GM18907 (cell line): ENCODE results near the gene FRMD1.

Experiments used
- ATAC-seq: cut with Tn5 transposase; IDR thresholded peaks from one replicate; pipeline ENCODE4 v1.9.1; 2021; ENCODE audit warnings: mild to moderate bottlenecking, moderate library complexity; ENCODE audit not compliant: unreplicated experiment

FRMD1 gene

DNA sequence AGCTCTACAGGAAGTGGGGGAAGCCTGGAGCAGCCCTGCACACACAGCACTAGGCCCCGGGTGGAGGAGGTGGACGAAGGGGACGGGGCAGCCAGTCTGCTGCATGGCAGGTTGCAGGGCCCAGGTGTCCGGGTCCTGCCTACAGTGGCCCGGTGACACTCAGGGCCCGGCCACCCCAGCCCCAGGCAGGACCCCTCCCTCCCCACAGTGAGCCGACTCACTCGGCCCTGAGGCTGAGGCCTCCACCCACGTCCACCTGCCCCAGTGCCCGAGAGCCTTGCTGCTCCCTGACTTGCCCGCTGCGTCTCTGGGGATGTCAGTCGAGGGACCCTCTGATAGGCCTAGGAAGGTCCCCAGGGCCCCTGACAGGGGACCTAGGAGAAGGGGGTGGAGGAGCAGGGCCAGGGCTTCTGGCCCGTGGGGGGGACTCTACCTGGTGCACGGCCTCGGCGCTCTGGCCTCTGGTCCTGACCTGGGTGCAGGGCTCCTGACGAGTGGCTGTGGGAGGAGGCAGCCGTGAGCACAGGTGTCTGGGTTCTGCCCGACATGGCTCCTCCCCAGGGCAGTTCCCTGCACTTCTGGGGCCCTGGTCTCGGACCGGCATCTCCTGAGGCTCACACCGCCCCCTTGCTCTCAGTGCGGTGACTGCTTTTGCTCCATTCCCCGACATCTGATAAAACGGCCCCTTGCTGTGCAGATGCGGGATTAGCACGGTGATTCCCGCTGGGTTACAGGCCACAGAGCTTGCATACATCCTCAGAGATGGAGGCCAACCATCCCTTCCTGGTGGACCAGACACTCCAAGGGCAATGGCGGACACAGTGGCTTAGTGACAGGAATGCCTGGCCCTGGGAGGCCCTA lies 20.1 kb downstream of the FRMD1 start:
- ATAC-seq: no peak

DNA sequence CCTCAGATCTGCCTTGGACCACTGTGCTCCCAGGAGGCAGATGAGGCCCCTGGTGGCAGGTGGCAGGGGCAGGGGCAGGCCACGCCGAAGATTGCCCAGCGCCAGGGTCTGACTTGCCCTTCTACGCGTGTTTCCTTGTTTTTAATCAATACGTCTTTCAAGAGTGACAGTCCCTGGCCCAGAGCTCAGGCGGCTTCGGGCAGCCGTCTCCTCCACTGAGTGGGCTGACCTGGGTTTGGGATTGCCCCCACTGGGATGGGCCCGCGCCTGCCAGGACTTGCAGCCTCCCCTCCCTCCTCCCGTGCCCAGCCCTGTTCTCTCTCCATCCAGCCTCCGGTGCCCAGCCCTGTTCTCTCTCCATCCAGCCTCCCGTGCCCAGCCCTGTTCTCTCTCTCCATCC lies 21.2 kb downstream of the FRMD1 start:
- no peak for ATAC-seq

DNA sequence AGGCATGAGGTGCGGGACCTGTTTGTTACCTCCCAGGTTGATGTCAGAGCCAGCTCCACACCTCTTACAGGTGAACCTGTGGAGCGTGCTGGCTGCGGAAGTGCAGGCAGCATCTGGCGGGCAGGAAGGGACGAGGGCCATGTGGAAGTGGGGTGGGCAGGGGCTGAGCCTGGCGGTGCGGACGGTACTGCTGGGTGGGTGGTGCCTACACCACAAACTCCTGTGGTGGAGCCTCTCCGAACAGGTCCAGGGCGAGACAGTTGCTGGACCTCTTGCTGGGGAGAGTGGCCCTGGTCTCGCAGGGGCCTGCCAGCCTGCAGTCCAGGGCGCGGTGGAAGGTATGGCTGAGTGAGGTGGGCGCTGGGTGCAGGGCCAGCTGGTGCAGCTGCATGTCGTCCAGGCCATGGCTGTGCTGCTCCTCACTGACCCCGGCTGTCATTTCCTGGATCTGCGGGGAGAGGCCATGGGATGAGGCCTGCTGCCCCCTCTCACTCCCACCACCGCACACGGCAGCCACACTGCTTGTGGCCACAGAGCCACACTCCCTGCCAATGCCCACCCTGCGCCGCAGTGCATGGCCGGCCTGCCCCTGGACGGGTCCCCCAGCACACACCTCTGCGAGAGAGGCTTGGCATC lies 22.0 kb downstream of the FRMD1 start:
- ATAC-seq: no peak

DNA sequence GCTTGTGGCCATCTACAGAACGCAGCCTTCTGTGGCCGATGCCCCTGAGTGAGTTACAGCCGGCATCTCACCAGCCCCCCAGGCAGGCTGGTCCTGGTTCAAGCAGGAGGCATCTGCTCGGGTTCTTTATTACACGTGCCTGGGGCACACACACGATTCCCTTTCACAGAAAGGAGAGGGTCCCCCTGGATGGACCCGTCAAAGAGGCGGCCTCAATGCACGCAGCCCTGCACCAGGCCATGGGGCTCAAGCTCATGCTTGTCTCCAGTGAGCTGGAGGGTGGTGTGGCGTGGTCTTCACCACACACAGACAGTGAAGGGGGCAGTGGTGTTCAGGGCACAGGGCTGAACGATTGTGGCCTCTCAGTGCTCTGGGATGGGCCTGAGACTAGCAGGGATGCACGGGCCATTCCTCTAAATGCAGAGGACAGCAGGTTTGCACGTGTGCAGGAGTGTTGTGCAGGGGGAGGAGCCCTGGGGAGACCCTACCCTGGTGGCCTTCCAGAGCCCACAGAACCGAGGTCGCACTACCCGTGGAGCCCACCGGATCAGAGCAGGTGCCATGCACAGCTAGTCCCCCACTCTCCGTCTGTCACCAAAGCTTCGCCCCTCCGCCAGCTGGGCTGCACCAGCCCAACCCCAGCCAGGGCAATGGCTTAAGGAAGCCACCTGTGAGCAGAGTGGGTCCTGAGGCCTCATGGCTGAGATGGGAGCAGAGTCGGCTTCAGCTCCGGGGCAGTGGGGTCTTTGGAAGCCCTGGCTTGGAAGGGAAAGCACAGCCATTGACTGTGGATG lies 23.1 kb downstream of the FRMD1 start:
- ATAC-seq: no peak

DNA sequence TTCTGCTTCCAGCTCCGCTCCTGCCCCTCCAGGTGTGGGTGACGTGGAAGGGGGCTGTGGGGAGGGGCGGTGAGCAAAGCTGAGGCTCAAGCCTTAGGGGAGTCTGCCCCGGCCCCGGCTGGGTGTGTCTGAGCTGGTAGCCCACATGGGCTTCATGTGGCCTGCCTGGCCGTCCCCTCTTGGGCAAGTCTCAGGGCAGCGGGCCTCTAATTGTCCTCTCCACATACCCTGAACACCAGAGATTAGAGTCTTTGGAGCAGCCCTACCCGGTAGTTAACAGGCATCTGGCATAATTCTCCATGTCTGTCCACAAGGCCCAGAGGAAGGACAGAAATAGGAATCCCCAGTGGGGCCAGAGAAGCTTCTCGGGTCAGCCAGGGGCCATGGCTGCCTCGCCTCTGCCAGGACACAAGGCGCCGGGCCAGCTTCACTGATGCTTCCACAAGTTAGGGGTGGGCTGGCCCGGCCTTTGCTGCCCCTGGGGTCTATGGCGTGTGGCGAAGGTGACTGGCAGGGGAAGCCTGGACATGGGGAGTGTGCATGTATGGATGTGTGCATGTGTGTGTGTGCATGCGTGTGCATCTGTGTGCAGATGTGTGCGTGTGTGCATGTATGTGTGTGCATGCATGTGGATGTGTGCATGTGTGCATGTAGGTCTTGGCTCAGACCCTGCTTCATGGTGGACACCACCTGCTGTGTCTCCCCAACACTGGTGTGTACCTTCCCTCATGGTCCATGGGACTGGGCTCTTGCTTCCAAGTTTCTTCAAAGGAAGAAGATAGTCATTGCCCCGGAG lies 24.0 kb downstream of the FRMD1 start:
- ATAC-seq: no peak

DNA sequence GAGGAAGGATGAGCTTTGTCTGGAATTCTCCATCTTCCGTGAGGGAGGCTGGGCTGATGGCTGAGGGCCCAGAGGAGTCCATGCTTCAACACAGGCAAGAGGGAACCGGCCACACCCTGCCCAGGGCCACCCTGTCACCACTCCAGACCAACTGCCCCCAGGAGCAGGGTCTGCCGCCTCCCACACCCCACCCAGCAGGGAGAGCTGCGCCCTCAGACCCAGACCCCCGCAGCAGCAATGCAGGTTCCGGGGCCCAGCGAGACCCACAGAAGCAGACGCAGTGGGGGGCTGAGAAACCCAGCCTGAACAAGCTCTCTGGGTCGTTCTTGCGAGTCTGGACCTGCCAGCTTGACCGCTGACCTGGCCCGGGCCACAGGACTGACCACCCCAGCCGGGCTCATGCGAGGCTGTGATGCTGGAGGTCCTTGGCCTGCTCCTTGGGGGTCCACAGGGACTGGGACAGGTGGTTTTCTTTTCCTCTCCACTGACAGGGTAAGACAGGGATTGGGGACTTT lies 25.0 kb downstream of the FRMD1 start:
- ATAC-seq: no peak

DNA sequence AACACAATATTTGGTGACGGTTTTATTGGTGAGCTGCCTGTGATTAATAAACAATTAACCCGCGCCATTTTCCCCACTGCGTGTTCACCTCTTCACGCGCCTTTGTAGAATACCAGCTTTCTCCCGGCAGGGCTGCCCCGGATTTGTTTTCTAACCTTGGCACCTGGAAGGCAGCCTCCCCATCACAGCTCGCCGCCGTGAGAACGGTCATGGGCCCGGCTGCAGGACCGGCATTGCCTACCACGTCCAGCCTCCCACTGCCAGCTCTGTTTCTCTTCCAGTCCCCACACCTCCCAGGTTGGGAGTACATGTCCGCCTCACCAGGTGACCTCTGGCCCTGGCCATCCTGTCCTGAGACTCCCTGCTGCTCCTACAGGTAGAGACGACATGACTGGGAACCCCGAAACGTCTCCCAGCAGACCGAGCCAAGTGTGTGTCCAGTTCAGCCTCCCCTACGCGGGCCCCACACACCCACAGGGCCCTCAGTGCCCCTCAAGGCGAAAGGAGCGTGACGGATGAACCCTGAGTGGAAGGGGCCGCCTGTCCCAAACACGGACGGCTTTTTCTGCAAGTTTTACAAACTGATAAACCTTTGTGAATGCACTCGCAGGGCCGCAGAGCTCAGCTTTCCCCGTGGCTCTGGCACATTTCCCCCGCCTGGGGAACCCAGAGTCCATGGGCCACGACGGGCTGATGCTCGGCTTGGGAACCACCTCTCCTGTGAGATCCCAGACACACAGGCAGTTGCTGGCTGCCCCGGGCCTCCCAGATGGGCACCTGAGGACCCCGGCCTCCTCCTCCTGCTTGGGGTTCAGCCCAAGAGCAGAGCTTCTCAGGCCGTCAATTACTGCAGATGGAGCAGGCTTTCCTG lies 25.7 kb downstream of the FRMD1 start:
- ATAC-seq: no peak

DNA sequence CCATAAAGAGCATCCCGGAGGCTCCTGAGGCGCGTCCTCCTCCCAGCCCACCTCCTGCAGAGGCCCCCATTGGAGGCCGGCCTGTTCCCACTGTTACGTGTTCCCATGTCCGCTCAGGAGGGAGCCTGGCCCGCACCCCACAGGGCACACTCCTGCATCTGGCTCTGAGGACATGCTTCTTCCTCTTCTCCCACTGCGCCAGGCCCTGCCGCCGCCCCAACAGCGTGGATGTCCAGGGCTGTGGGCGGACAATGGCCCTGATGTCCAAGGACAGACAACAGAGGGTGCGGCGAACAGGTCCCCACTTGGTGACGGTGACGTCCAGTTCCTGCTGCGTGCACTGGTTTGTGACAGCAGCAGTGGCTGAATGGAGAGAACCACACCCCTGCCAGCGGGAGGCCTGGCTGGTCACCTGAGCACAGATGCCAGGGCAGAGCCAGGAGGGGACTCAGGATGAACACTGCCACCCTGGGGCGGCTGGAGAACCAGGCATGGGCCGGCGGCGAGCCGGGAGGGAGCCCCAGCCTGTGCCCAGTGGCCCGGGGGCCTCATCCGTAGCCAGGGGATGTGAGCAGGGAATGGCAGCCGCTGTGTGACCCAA lies 26.6 kb downstream of the FRMD1 start:
- no peak for ATAC-seq

DNA sequence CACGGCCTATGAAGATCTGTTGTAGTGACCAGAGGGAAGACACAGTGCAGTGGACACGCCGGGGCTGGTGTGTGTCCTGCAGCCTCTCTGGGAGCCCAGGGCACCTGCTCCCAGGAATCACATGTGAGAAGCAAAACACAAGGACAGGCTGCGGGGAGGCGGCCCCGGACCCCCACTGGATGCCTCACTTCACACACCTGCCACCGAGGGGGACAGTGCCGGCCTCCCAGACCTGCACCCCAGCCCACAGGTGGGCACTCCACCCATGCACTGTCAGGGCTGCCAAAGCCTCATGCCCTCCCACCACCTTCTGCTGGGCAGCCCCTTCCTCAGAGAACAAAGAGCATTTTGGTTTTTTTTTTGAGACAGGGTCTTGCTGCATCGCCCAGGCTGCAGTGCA lies 27.4 kb downstream of the FRMD1 start:
- ATAC-seq: no peak

DNA sequence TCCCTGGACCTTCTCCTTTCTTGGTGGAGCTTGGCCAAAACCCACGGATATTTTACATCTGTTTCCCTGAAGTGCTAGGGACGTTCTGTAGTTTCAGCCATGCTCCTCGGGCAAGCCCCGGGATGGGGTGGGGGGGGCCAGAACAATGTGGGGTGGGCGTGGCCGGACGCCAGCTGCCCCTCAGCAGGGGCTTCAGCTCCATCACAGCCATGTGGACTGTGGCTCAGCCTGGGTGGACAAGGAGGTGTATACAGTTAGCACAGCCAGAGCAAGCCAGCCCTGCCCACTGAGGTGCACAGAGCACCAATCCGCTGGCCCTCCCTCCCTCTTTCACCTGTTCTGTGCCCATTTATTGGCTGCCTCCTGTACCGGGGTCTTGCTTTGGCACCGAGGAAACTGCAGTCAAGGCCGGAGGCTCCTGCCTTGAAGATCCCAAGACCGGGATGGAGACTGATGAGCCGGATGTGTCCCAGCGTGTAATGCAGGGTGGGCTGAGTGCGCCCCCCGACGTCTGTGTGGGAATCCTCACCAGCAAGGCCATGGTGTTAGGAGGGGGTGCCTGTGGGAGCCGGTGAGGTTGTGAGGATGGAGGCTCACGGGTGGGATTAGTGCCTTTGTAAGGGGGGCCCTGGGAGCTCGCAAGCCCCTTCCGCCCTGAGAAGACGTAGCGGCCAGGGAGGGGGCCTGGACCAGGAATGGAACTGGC lies 28.0 kb downstream of the FRMD1 start:
- no peak for ATAC-seq

DNA sequence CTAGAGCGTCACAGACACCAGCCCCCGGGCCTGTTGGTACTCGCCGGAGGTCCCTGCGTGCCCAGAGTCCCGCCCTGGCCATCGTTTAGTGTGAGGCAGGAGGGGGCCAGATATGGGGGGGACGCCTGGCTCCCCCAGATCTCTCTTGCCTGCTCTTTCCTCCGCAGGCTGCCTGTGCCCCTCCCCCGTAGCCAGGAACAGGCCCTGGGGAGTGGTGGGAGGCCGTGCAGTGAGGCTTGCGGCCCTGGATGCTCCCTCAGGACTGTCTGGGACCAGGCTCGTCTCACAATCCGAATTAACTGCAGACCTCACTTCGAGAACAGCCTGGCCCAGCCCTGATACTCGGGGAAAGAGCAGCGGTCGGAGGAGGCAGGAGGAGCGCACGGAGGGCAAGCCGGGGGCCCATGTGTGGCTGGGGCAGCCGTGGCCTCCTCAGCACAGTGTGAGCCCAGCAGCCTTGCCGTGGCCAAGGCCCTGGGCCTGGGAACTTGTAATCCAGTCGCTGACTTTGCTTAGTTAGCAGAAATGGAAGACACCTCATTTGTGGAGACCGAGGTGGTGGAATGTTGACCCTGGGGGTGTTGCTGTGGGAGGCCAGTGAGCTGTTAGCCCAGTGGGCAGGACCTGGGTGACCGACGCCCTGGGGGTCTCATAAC lies 28.7 kb downstream of the FRMD1 start:
- ATAC-seq: no peak

DNA sequence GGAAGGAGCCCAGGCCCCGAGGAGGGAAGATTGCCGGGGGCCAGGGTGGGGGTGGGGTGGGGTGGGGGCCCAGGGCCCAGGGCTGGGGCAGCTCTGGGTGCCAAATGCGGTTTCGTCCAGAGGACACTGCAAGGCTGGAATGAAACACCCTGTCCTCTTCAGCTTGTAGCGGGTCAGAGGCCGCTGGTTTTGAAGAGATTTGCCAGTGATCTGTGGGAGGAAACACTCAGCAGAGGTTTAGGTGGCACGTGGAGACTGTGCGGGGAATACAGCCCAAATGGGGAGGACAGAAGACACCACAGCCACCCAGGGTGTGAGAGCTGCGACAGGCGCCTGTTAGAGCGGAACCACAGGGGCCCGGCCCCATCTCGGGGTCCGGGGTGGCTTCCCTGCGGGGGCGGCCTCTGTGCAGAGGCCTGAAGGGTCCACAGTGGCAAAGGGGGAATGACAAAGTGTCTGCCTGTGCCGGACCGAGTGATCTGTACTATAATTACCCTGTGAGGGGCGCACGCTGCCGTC lies 29.2 kb downstream of the FRMD1 start:
- no peak for ATAC-seq

DNA sequence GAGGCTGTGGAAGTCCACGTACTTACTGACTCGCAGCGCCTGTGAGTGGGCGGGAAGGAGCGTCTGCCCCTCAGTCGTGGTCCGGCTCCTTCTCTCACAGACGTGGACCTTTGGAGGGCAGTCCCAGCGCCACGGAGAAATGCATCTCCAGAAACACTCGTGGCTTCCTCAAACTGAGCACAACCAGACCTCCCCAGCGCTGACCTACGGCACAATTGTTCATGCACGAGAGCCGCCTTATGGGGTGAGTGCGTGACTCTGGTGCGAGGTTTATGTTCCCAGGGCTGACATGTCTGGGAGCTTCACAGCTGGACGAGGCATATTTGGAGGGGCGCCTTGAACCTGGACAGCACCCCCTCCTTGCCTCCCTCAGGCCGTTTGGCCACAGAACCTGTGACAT lies 29.7 kb downstream of the FRMD1 start:
- no peak for ATAC-seq

DNA sequence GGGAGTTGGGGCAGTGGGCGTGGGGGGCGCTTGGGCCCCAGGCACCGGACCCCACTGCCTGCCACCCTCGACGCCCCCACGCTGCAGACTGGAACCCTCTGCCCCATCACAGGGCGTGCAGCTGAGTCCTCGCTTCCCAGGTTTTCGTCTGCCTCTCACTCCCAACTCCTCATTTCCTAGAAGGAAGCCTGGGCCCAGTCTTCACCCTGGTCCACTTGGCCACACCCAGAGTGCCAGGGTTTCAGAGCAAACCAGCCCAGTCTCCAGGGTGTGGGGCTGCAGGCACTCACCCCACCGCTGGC lies 30.3 kb downstream of the FRMD1 start:
- no peak for ATAC-seq

DNA sequence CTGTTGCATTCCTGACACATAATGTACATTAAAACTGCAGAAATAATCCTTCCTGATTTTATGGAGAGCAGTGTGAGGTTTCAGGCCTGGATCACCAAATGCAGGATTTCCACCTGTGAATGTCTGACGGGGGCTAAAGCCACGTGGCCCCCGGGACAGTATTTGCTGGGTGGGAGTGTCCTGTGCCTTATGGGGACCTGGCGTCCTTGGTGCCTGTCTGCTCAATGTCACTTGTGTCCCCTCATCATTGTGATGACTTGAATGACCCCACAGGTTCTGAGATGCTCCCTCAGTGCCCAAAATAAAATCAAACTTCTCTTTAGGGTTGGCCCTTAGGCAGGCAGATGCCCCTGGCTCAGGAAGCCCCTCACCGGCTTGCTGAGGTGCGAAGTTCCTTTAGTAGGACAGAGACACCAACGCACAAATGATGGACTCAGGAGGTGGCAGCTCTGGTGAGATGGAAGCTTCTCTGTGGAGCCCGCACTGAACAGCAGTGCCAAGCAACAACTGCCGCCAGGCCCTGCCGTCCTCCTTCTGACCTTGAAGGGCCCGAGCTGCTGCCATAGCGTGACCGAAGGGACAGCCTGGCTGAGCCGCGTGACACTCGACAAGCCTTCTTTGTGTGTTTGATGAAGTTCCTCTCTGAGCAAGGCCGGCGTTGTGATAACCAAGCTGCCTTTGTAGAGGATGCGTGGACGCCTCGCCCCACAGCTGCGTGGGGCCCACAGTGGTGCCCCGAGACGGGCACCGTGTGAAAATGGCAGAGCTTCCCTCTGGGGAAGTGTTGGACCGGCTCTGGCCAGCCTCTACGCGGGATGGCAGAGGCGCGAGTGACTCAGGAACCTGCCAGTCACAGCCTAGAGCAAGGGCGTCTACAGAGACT lies 30.9 kb downstream of the FRMD1 start:
- no peak for ATAC-seq

DNA sequence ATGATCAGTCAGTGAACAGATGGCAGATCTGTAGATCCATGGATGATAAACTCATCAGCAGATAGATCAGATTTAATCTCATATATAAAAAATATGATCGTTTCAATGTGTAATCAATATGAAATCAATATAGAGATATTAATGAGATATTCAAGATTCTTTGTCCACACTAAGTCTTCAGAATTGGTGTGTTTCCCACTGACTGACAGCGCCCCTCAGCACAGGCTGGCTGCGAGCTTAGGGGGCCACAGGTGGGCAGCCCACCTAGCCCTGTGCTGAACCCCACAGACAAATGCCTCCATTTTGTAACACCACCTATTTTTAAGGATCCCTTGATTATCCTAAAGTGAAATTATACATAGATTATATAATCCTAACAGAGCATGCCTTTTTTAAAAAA lies 32.3 kb downstream of the FRMD1 start:
- ATAC-seq: no peak
